K562 (cell line): Measurements from ENCODE around the gene MYO10.

Experiments
- BRD9 ChIP-seq: fragments of 450-650 bp; IDR thresholded peaks from 2 replicates; pipeline ENCODE4 v1.6.1; 2018; ENCODE audit warnings: low read depth; ENCODE audit not compliant: partially characterized antibody
- CC2D1A ChIP-seq: fragments of 450-650 bp; IDR thresholded peaks from 2 replicates; pipeline ENCODE4 v1.6.1; 2017; ENCODE audit warnings: mild to moderate bottlenecking
- CEBPB ChIP-seq: fragments of 450-650 bp; IDR thresholded peaks from 2 replicates; pipeline ENCODE4 v1.6.1; 2016; ENCODE audit warnings: missing genetic modification characterization, missing compliant biosample characterization
- CSDE1 ChIP-seq, 2 experiments: fragments of 450-650 bp; IDR thresholded peaks; 2 replicates each; pipeline ENCODE4 v1.6.1; 2016; ENCODE audit warnings: mild to moderate bottlenecking in 1 of 2
- MEF2D ChIP-seq: conservative IDR thresholded peaks from 2 replicates; pipeline ENCODE4 v1.6.1; 2016; ENCODE audit warnings: low read depth, missing genetic modification characterization, missing compliant biosample characterization
- POLR2A ChIP-seq: fragments of 450-650 bp; conservative IDR thresholded peaks from 2 replicates; pipeline ENCODE4 v1.6.1; 2016
- RFX1 ChIP-seq: fragments of 450-650 bp; IDR thresholded peaks from 2 replicates; pipeline ENCODE4 v1.6.1; 2016; ENCODE audit warnings: mild to moderate bottlenecking, moderate library complexity
- TF ChIP-seq, protein P1 (sequence below): sonication (generic); formaldehyde crosslinking; IDR thresholded peaks from 2 replicates; pipeline ENCODE4 v1.8.0; 2022; ENCODE audit warnings: mild to moderate bottlenecking, low read depth, missing genetic modification reagents
- TF ChIP-seq, protein P2 (sequence below): fragments of 250-450 bp; sonication (Bioruptor Pico); IDR thresholded peaks from 2 replicates; pipeline ENCODE4 v1.8.0; 2021; ENCODE audit warnings: mild to moderate bottlenecking, moderate library complexity
- TF ChIP-seq, protein P3 (sequence below): sonication (generic); formaldehyde crosslinking; IDR thresholded peaks from 2 replicates; pipeline ENCODE4 v1.8.0; 2022; ENCODE audit warnings: missing genetic modification reagents, mild to moderate bottlenecking, moderate library complexity, borderline replicate concordance
- TF ChIP-seq, protein P4 (sequence below): fragments of 450-650 bp; IDR thresholded peaks from 2 replicates; pipeline ENCODE4 v1.6.1; 2016
- TF ChIP-seq, protein P5 (sequence below), 3 experiments: IDR thresholded peaks in 2 of 3; conservative IDR thresholded peaks in 1 of 3; 2 replicates each; pipeline ENCODE4 v1.5.1; 2011 to 2012; ENCODE audit warnings: low read length in 3 of 3, mild to moderate bottlenecking in 3 of 3, control low read depth in 2 of 3, improper control_type of control experiment in 1 of 3, inconsistent platforms in 1 of 3, low read depth in 1 of 3, mixed read lengths in 1 of 3, moderate library complexity in 1 of 3; ENCODE audit not compliant: insufficient read depth in 2 of 3
- TF ChIP-seq, protein P6 (sequence below): sonication (generic); formaldehyde crosslinking; IDR thresholded peaks from 2 replicates; pipeline ENCODE4 v1.8.1; 2022; ENCODE audit warnings: missing genetic modification reagents

DNA sequence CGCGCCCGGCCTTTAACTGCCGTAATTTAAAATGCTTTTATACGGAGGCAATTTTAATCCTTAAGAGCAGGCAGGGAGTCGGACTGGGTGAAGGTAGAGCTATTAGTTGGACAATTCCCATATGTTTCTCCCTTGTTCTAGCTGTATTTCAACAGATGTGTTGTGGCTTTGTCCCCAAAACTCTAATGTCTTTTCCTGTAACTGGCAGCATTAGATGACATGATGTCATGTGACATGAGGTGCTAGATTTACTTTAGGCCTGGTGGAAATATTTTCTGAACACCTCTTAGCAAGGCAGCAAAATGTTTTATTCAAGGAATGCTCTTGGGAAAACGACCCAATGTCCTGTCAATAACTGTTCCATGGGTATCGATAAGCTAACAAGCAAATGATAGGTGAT lies 8.5 kb downstream of the MYO10 start:
- TF ChIP-seq RFX1: no peak
- TF ChIP-seq, protein P1, sequence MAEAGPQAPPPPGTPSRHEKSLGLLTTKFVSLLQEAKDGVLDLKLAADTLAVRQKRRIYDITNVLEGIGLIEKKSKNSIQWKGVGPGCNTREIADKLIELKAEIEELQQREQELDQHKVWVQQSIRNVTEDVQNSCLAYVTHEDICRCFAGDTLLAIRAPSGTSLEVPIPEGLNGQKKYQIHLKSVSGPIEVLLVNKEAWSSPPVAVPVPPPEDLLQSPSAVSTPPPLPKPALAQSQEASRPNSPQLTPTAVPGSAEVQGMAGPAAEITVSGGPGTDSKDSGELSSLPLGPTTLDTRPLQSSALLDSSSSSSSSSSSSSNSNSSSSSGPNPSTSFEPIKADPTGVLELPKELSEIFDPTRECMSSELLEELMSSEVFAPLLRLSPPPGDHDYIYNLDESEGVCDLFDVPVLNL: no peak
- TF ChIP-seq BRD9: no peak
- TF ChIP-seq, protein P2, sequence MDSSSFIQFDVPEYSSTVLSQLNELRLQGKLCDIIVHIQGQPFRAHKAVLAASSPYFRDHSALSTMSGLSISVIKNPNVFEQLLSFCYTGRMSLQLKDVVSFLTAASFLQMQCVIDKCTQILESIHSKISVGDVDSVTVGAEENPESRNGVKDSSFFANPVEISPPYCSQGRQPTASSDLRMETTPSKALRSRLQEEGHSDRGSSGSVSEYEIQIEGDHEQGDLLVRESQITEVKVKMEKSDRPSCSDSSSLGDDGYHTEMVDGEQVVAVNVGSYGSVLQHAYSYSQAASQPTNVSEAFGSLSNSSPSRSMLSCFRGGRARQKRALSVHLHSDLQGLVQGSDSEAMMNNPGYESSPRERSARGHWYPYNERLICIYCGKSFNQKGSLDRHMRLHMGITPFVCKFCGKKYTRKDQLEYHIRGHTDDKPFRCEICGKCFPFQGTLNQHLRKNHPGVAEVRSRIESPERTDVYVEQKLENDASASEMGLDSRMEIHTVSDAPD: no peak
- TF ChIP-seq, protein P3, sequence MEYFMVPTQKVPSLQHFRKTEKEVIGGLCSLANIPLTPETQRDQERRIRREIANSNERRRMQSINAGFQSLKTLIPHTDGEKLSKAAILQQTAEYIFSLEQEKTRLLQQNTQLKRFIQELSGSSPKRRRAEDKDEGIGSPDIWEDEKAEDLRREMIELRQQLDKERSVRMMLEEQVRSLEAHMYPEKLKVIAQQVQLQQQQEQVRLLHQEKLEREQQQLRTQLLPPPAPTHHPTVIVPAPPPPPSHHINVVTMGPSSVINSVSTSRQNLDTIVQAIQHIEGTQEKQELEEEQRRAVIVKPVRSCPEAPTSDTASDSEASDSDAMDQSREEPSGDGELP (CRISPR knock-in tag): no peak
- TF ChIP-seq, protein P4, sequence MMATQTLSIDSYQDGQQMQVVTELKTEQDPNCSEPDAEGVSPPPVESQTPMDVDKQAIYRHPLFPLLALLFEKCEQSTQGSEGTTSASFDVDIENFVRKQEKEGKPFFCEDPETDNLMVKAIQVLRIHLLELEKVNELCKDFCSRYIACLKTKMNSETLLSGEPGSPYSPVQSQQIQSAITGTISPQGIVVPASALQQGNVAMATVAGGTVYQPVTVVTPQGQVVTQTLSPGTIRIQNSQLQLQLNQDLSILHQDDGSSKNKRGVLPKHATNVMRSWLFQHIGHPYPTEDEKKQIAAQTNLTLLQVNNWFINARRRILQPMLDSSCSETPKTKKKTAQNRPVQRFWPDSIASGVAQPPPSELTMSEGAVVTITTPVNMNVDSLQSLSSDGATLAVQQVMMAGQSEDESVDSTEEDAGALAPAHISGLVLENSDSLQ: no peak
- TF ChIP-seq, protein P5, sequence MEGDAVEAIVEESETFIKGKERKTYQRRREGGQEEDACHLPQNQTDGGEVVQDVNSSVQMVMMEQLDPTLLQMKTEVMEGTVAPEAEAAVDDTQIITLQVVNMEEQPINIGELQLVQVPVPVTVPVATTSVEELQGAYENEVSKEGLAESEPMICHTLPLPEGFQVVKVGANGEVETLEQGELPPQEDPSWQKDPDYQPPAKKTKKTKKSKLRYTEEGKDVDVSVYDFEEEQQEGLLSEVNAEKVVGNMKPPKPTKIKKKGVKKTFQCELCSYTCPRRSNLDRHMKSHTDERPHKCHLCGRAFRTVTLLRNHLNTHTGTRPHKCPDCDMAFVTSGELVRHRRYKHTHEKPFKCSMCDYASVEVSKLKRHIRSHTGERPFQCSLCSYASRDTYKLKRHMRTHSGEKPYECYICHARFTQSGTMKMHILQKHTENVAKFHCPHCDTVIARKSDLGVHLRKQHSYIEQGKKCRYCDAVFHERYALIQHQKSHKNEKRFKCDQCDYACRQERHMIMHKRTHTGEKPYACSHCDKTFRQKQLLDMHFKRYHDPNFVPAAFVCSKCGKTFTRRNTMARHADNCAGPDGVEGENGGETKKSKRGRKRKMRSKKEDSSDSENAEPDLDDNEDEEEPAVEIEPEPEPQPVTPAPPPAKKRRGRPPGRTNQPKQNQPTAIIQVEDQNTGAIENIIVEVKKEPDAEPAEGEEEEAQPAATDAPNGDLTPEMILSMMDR (IDR thresholded peaks at IDR 0.05 in 2 of 3, conservative IDR thresholded peaks at IDR 0.05 in 1 of 3; ENCODE audit: insufficient read depth in 2 of 3, low read depth in 1 of 3, low read length in 3 of 3): no peak
- TF ChIP-seq MEF2D (tag): no peak
- TF ChIP-seq CSDE1 (IDR thresholded peaks at IDR 0.05): no peak
- no peak for TF ChIP-seq POLR2A
- TF ChIP-seq CC2D1A: no peak
- TF ChIP-seq CEBPB: no peak
- TF ChIP-seq, protein P6, sequence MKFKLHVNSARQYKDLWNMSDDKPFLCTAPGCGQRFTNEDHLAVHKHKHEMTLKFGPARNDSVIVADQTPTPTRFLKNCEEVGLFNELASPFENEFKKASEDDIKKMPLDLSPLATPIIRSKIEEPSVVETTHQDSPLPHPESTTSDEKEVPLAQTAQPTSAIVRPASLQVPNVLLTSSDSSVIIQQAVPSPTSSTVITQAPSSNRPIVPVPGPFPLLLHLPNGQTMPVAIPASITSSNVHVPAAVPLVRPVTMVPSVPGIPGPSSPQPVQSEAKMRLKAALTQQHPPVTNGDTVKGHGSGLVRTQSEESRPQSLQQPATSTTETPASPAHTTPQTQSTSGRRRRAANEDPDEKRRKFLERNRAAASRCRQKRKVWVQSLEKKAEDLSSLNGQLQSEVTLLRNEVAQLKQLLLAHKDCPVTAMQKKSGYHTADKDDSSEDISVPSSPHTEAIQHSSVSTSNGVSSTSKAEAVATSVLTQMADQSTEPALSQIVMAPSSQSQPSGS (CRISPR knock-in tag): no peak
